ENCODE measurements around the gene FANK1.

Gene FANK1

DNA sequence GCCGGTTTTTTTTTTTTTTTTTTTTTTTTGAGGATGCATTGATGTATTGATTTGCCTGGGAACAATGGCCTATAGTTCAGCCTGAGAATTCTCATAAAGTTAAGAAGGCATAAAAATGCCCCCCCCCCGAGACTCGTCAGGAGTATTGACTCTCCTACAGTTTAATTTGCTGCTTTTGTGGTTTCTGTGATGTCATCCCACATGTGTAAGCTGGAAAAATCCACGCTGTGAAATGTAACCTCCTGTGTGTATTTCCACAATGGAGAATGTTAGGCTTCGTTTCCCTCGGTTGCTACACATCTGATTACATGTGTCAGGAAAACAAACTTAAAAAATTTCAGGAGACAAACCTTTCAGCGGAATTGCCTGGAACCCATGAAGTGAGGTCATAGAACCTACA is 117.9 kb downstream of the FANK1 start:
- Mint-ChIP-seq H3K9me3 (no peaks in the 10 kb centered on the region), H3K4me1 (no peaks in the 10 kb centered on the region), H3K27ac (no peak overlapping the region), H3K27me3 (peaks cover 5% of the 10 kb centered on the region), H3K36me3 (no peaks in the 10 kb centered on the region), H3K4me3 (no peak overlapping the region)

DNA sequence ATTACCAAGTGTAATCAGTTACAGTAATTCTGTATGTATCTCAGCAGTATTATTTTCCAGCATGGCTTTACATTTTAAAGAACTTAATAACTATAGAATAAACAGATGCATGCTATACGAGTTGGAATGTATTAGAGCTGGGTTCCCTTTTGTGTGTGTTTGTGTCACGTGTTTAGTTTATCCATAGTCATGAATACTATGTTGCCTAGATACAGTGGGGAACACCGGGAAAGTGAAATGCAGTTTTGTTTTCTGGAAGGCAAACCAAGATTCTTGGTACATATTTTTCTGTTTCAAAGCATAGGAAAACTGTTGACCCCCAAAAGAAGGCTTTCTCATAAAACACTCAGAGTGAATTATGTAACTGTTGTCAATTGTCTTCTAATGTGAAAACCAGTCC is 119.0 kb downstream of the FANK1 start:
- Mint-ChIP-seq H3K9me3 (no peaks in the 10 kb centered on the region), H3K4me3 (no peak overlapping the region), H3K4me1 (no peaks in the 10 kb centered on the region), H3K36me3 (no peaks in the 10 kb centered on the region), H3K27me3 (peaks cover 5% of the 10 kb centered on the region), H3K27ac (no peak overlapping the region)

DNA sequence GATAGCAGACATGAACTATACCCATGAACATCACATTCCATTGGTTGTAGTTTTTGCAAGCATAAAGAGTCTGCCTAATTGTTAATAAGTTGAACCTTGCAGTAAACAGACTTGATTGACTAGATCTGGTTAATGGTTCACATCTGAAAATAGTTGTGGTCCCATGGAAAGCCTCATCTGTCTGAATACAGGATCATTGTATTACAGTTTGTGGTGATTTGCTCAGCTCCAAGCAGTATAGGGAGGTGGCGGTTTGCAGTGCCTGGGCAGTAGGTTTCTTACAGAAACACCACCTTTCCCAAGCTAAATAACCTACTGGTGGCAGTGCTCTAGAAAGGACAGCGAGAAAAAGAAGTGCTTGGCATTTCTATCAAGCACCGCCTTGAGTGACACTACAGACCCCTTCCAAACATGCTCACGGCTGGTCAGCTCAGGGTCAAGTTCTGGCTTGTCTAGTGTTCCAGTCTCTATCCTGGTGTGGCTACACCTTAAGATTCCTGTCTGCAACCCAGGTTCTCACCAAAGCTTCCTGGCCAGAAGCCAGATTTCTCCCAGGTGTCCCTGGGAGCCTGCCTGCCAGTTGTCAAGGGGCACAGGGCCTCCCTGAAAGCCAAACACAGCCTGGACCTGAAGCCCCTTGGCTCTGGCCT is 119.9 kb downstream of the FANK1 start:
- no peaks in the 10 kb centered on the region for H3K4me1 Mint-ChIP-seq
- no peaks in the 10 kb centered on the region for H3K9me3 Mint-ChIP-seq
- H3K4me3 Mint-ChIP-seq, result no peak overlapping the region
- no peaks in the 10 kb centered on the region for H3K36me3 Mint-ChIP-seq
- H3K27ac Mint-ChIP-seq, result no peak overlapping the region
- peaks cover 3% of the 10 kb centered on the region for H3K27me3 Mint-ChIP-seq

DNA sequence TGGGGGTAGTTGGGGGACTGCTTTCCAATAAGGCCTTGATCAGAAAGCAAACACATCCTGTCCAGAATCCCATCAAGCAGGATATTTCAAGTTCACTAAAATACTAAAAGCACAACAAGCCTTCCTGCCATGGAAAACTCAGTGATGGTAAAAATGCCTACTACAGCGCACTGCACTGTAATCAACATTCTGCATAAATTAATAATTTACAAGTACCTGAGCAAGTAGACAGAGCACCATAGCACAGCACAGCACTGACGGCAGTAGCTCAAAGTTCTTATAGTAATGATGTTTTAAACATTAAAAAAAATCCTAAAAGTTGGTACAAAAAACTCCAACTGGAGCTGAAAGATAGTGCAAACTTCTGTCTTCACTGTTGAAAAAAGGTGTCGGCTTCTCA is 120.5 kb downstream of the FANK1 start:
- Mint-ChIP-seq H3K4me3 (no peak overlapping the region), H3K9me3 (no peaks in the 10 kb centered on the region), H3K4me1 (no peaks in the 10 kb centered on the region), H3K36me3 (no peaks in the 10 kb centered on the region), H3K27ac (no peak overlapping the region), H3K27me3 (peaks cover 4% of the 10 kb centered on the region)

DNA sequence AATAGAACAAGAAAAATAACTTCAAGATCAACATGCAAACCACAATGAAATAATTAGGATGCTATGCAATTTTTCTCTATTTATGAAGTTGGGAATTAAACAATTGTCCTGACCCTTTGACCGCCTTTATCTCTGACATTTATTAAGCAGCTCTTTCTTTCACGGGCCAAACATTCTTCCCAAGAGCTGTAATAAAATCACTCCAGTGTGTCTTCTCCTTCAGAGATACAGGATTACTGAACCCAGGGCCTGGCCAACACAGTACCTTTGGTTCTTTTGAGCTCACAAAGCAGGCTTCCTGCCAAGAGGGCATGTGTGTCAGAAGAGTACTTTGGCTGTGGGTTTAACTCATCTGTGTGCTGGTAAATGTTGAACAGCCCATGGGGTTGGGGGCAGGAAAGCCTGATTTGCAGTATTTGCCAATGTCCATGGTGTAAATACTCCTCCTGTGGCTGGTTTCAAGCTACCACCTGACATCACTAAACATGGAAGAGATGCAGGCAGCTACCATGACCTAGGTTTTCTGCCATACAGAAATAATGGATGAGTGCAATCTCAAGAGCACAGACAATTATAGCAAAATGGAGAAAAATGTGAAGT is 121.7 kb downstream of the FANK1 start:
- H3K27ac Mint-ChIP-seq, result no peak overlapping the region

DNA sequence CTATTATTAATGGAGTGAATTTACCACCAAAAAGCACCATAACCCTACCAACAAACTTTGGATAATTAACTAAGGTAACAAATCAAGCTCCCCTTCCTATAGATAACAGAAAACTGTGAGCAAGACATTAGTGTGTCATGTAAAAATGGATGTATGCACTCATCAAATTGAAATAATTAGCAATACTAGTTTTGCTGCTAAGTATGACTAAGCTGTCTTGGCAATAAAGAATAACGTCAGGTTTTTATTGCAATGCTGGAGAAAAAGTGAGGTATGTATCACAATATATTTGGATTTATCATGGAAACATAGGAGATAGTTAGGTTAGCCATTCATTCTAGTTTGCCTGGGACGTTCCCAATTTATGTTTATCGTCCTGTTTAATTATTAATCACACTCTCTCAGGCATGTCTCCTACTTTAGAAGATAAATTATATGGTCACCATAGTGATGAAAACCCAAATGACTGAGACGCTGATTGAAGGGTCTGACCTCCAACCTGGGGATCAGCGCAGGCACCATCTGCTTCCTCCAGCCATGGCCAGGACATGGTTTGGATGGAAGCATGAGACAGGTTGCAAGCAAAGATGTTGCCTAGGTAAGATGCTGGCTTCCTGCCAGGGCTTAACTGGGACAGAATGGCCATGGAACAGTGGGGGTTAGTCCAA is 125.6 kb downstream of the FANK1 start:
- Mint-ChIP-seq H3K9me3 (peaks cover 5% of the 10 kb centered on the region), H3K27ac (no peak overlapping the region), H3K4me3 (no peak overlapping the region), H3K27me3 (peaks cover 4% of the 10 kb centered on the region), H3K36me3 (no peaks in the 10 kb centered on the region), H3K4me1 (no peaks in the 10 kb centered on the region)

More for the DNA sequence above, 121.7 kb downstream of the FANK1 start:
- H3K36me3 Mint-ChIP-seq, result no peaks in the 10 kb centered on the region
- H3K9me3 Mint-ChIP-seq, result no peaks in the 10 kb centered on the region
- H3K4me3 Mint-ChIP-seq, result no peak overlapping the region
- H3K4me1 Mint-ChIP-seq, result no peaks in the 10 kb centered on the region
- peaks cover 5% of the 10 kb centered on the region for H3K27me3 Mint-ChIP-seq

DNA sequence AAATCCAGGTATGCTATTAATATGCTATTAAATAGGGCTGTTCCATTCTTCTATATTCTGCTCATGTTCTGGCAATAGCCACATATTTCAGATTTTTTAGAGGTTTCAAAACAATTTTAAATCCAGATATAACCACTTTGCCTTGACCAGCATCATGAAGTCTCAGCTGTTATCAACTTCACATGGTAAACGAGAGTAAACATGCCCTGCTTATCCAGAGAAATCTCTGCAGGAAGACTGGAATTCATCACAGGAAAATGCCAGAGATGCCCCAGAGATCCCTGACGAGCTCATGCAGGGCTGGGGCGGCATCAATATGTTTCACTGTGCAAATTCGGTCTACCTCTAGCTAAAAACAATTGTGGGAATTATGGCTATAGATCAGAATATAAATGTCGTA is 126.5 kb downstream of the FANK1 start:
- Mint-ChIP-seq H3K4me3 (no peak overlapping the region), H3K27me3 (peaks cover 5% of the 10 kb centered on the region), H3K36me3 (no peaks in the 10 kb centered on the region), H3K4me1 (no peaks in the 10 kb centered on the region), H3K27ac (no peak overlapping the region), H3K9me3 (peaks cover 5% of the 10 kb centered on the region)

DNA sequence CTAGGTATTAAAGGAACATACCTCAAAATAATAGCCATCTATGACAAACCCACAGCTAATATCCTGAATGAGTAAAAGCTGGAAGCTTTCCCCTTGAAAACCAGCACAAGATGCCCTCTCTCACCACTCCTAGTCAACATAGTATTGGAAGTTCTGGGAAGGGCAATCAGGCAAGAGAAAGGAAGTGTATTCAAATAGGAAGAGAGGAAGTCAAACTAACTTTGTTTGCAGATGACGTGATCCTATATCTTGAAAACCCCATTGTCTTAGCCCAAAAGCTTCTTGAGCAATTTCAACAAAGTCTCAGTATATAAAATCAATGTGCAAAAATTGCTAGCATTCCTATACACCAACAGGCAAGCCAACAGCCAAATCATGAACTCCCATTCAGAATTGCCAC is 131.3 kb downstream of the FANK1 start:
- no peak overlapping the region for H3K4me3 Mint-ChIP-seq
- H3K36me3 Mint-ChIP-seq, result no peaks in the 10 kb centered on the region
- H3K4me1 Mint-ChIP-seq, result no peaks in the 10 kb centered on the region
- H3K9me3 Mint-ChIP-seq, result peaks cover 13% of the 10 kb centered on the region
- H3K27me3 Mint-ChIP-seq, result peaks cover 4% of the 10 kb centered on the region
- no peak overlapping the region for H3K27ac Mint-ChIP-seq

DNA sequence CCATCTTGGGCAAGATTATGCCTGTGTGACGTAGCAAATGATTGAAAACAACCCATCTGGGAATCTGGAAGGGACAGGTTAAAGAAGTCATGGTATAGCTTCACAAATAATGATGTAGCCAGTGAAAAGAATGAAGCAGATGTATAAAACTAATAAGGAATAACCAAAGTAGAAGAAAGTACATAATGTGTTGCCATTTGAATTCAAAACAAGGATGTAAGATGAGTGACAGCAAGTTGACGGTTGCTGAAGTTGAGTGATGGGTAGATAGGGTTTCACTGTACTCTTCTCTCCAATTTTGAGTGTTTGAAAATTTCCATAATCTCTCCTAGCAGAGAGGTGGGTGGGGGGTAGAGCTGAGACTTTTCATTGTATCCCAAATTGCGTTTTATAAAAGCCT is 133.6 kb downstream of the FANK1 start:
- Mint-ChIP-seq H3K27ac (no peak overlapping the region), H3K4me3 (no peak overlapping the region), H3K4me1 (no peaks in the 10 kb centered on the region), H3K27me3 (peaks cover 3% of the 10 kb centered on the region), H3K9me3 (peaks cover 19% of the 10 kb centered on the region), H3K36me3 (no peaks in the 10 kb centered on the region)

DNA sequence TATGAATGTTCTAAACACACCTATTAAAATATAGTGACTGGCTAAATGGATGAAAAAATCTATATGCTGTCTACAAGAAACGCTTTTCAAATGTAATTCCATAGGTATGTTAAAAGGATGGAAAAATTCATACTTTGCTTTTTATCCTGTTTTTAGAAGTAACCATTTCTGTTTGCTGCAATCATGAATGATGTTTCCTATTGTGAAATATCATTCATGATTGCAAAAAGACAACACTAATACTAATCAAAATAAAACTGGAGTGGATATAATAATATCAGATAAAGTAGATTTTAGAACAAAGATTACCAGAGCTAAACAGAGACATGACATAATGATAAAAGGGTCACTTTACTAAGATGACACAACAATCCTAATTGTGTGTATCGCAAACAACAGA is 138.2 kb downstream of the FANK1 start:
- Mint-ChIP-seq H3K4me1 (no peaks in the 10 kb centered on the region), H3K27ac (no peak overlapping the region), H3K27me3 (peaks cover 4% of the 10 kb centered on the region), H3K4me3 (no peak overlapping the region), H3K9me3 (peaks cover 8% of the 10 kb centered on the region), H3K36me3 (no peaks in the 10 kb centered on the region)

DNA sequence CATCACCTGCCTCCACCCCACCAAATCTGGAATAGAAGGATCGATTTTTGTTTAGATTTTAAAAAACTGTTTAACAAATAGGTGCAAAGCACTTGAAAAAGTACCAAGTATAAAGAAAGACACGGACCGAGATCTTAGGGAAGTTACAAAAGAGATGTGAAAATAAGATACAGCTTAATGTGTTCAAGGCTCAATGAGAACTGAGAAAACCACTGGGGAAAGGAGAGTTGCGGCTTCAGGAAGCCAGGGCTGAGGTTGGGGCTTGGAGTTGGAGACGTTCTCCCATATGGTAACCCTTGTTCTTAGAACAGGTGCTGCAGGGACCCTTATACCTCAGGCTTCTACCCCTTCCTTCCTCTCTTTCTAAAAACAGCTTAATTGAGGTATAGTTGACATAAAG is 140.2 kb downstream of the FANK1 start:
- H3K27ac Mint-ChIP-seq, result no peak overlapping the region
- no peak overlapping the region for H3K4me3 Mint-ChIP-seq
- peaks cover 6% of the 10 kb centered on the region for H3K4me1 Mint-ChIP-seq
- H3K9me3 Mint-ChIP-seq, result peaks cover 5% of the 10 kb centered on the region
- H3K36me3 Mint-ChIP-seq, result no peaks in the 10 kb centered on the region
- H3K27me3 Mint-ChIP-seq, result peaks cover 3% of the 10 kb centered on the region

DNA sequence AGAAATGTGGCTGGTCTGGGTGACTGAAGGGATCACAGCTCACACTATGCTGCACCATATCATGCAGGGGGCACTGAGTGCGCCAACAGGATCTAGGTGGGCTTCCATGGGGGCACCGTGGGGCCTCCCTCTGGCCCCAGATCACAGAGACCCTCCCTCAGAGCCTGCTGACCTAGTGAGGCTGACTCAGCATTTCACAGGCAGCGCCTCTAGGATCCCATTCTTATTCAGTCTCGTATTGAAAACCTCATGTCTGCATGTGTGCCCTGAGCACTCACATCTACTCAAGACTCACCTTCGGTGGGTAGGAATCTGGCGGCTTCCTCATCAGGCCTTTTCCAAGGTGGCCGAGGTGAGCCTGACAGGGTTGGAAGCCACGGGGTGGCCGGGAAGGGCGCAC is 141.6 kb downstream of the FANK1 start:
- Mint-ChIP-seq H3K27ac (no peak overlapping the region), H3K9me3 (peaks cover 5% of the 10 kb centered on the region), H3K4me3 (no peak overlapping the region), H3K4me1 (peaks cover 16% of the 10 kb centered on the region), H3K27me3 (peaks cover 3% of the 10 kb centered on the region), H3K36me3 (no peaks in the 10 kb centered on the region)

DNA sequence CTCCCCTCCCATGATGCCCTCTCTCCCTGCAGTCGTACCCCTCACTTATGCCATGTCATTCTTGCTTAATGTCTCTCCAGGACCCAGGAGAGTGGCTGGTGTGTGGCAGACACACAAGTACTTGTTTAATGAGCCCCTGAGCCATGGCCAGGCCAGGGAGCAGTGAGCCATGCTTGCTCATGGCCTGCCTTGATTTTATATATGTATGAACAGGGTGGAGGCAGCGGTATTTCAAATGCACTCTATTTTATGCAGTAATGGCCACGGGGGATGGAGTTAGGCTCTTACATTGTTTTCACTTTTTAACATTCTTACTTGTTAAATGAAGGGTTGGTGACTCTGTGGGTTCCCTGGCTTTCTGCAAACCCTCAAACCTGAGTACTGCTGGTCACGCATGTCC is 144.8 kb downstream of the FANK1 start:
- no peaks in the 10 kb centered on the region for H3K9me3 Mint-ChIP-seq
- peaks cover 16% of the 10 kb centered on the region for H3K4me1 Mint-ChIP-seq
- no peaks in the 10 kb centered on the region for H3K36me3 Mint-ChIP-seq
- H3K4me3 Mint-ChIP-seq, result no peak overlapping the region
- no peak overlapping the region for H3K27ac Mint-ChIP-seq
- H3K27me3 Mint-ChIP-seq, result peaks cover 3% of the 10 kb centered on the region

DNA sequence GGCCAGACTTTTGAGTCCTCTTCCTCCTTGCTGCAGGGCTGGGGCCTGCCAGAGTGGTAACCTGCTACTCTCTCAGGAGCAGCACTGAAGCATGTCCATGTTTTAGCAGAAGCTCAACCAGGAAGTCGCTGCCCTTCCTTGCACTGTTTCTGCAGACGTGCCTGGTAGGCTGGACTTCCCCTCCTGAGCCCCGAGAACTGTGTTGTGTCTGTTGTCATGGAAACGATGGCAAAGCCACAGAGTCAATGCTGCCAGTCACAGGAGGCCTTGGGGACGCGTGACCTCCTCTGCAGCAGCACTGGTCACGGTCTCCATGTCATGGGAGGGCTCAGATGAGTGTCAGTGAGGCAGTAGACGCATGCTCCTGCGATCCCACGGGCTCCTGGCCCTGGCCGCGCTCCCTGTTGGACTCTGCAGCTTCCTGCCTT is 145.5 kb downstream of the FANK1 start:
- Mint-ChIP-seq H3K9me3 (no peaks in the 10 kb centered on the region), H3K4me1 (peaks cover 16% of the 10 kb centered on the region), H3K36me3 (no peaks in the 10 kb centered on the region), H3K27me3 (peaks cover 3% of the 10 kb centered on the region), H3K27ac (peak overlapping the region; percentile 74), H3K4me3 (peak overlapping the region; percentile 55)

DNA sequence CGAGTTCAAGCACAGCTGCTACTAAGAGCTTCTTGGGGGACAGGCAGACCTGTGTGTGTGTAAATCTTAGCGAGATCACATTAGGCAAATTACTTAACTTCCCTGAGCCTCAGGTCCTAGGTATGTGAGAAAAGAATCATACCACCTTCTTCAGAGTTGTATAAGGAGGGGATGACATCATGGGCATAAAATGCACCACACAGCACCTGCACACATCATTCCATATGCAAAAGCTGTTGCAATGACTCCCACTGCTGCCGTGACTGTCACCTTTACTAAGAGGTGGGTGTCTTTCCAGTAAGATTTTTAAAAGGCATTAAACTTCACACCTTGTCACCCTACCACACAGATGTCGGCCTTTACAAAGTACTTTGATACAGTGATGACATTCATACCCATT is 146.0 kb downstream of the FANK1 start:
- H3K9me3 Mint-ChIP-seq, result no peaks in the 10 kb centered on the region
- peak overlapping the region; percentile 55 for H3K4me3 Mint-ChIP-seq
- H3K36me3 Mint-ChIP-seq, result no peaks in the 10 kb centered on the region
- peaks cover 3% of the 10 kb centered on the region for H3K27me3 Mint-ChIP-seq
- H3K4me1 Mint-ChIP-seq, result peaks cover 16% of the 10 kb centered on the region
- peak overlapping the region; percentile 74 for H3K27ac Mint-ChIP-seq

DNA sequence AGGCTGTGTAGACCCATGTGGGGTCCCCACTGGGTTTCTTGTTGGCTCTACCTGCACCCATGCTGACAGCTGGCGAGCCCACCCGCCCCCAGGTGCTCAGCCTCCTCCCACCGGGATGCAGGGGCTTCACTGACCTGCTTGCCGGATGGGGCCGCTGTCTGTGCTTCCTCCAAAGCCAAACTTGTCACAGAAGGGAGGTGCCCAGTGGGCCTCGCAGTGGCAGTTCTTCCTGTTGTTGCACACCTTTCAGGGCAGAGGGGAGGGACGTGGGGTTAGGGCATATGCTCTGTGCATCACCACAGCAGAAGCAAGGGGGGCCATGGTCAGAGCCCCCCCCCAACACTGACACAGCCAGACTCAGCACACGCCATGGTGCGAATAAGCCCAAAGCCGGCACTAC is 146.5 kb downstream of the FANK1 start:
- Mint-ChIP-seq H3K9me3 (no peaks in the 10 kb centered on the region), H3K27ac (no peak overlapping the region), H3K36me3 (no peaks in the 10 kb centered on the region), H3K4me3 (no peak overlapping the region), H3K4me1 (peaks cover 16% of the 10 kb centered on the region), H3K27me3 (peaks cover 3% of the 10 kb centered on the region)
